GM18951 (cell line): Measurements from ENCODE around the gene GIMAP2.

Experiments used
- POLR2A ChIP-seq: IDR thresholded peaks from 4 replicates; pipeline ENCODE4 v1.6.1; 2011; ENCODE audit warnings: mild to moderate bottlenecking; ENCODE audit not compliant: insufficient read length, insufficient read depth; ENCODE audit errors: extremely low read depth
- in situ Hi-C: fragments of 300-500 bp; cut with MboI; formaldehyde crosslinking; loops from one replicate; pipeline ENCODE4 v1.12.0; 2022; ENCODE audit warnings: low sequenced_read_pairs, mixed read lengths, inconsistent platforms; ENCODE audit not compliant: unreplicated experiment

Gene GIMAP2

GRCh38 chr7:150715293-150715692 lies 29.8 kb downstream of the GIMAP2 start:
- TF ChIP-seq POLR2A = no peak
- in situ Hi-C loops = no loop called here

GRCh38 chr7:150715738-150716137 lies 30.2 kb downstream of the GIMAP2 start:
- in situ Hi-C loops = no loop called here

GRCh38 chr7:150716368-150716767 lies 30.9 kb downstream of the GIMAP2 start, which contains the start of gene GIMAP1:
TSS of gene GIMAP1 (plus strand) at chr7:150716613. CDS start at chr7:150719048, 2,435 bp downstream.
- no peak for TF ChIP-seq POLR2A
- in situ Hi-C loops = no loop called here

More at GRCh38 chr7:150715738-150716137, 30.2 kb downstream of the GIMAP2 start:
- no peak for TF ChIP-seq POLR2A

- TF ChIP-seq POLR2A = no peak
- in situ Hi-C loops = no loop called here
Measured at GRCh38 chr7:150716939-150717338, 31.4 kb downstream of the GIMAP2 start.

DNA sequence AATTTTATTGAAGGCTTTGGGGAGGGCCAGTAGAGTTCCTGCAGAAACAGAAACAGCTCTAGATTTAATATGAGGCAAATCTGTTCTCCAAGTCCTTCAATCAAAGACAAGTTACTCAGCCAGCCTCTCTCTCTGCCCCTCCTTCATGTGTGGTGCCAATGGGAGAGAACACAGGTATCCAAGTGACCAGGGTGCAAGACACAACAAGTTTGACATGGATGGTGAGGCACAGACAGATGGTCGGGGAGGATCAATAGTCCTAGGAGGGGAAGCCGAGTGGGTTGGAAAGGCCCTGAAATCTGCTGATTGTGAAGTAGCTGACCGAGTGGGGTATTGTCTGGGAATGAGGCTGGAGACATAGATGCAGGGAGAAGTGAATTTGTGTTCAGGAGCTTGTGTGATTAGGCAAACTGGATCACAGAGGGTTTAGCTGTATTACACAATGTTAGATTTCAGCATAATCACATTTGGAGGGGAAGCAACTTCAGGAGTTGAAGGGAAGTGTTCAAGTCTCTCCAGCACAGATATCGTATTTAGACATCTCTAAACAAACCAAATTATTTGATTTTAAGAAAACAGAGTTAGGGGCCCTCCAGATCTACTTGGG lies 32.4 kb downstream of the GIMAP2 start:
- in situ Hi-C loops = no loop called here
- TF ChIP-seq POLR2A = no peak

DNA sequence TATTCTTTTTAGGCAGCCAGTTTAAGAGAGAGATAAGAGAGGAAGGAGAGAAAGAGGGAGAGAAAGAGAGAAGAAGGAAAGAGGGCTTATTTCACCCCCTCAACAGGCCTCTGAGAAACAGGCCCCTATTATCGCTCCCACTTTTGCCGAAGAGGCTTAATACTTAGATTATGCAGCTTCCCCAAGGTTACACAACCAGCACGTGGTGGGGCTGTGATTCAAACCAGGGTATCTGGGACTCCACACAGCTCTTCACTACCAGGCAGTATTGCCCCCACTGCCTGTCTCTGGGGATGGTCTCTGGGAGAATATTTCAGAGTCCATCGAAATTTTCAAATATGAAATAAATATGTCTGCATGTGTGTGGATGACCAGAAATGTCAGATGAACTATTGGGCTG lies 33.9 kb downstream of the GIMAP2 start:
- TF ChIP-seq POLR2A = no peak
- in situ Hi-C loops = no loop called here

DNA sequence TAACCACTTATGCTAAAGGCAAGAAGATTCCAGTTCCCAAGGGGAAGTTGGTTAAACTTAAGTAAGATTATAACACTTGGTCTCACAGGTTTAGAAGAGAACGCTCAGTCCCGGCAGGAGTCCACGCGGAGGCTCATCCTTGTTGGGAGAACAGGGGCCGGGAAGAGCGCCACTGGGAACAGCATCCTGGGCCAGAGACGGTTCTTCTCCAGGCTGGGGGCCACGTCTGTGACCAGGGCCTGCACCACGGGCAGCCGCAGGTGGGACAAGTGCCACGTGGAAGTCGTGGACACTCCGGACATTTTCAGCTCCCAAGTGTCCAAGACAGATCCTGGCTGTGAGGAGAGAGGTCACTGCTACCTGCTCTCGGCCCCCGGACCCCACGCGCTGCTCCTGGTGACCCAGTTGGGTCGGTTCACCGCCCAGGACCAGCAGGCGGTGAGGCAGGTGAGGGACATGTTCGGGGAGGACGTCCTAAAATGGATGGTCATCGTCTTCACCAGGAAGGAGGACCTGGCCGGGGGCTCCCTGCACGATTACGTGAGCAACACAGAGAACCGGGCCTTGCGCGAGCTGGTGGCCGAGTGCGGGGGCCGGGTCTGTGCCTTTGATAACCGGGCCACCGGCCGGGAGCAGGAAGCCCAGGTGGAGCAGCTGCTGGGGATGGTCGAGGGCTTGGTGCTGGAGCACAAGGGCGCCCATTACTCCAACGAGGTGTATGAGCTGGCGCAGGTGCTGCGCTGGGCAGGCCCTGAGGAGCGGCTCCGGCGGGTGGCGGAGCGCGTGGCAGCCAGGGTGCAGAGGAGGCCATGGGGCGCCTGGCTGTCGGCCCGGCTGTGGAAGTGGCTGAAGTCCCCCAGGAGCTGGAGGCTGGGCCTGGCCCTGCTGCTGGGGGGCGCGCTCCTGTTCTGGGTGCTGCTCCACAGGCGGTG lies 34.7 kb downstream of the GIMAP2 start:
- in situ Hi-C loops = no loop called here
- TF ChIP-seq POLR2A = no peak

DNA sequence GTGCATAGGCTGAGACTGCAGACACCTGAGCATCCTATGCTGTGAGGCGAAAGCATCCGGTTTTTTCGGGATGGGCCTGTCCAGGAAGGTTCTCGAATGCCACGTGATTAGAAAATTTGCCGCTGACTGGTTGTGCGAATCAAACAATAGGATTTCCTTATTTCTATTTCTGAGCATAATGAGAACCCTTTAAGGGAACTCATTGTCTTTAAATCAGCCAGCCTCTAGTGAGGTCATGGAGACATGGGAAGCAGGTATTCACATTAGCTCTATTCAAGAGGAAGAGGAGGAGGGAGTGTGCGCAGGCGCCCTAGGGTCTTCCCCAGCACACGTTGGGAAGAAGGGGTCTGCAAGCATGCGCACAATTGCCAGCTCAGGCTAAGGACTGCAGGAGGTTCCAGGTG lies 36.5 kb downstream of the GIMAP2 start:
- no peak for TF ChIP-seq POLR2A
- in situ Hi-C loops = no loop called here

GRCh38 chr7:150722431-150722931 lies 37.0 kb downstream of the GIMAP2 start:
- in situ Hi-C loops = no loop called here
- no peak for TF ChIP-seq POLR2A

DNA sequence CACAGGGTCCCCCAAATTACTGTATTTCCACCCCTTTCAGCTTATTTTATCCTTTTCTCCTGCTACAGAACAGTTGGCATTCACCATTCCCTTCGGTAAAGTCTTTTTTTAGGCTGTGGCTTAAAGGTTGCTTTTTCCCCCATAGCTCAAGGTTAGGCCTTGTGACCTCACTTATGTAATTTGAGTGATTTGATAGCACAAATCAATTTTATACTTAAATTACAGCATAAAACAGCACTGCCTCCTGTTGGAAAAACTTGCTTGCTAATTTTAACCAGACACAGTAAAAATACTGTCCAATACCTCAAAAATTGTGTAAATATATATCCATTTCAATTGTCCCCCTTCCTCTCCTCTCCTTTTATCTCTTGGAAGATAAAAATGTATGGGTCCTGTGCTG lies 38.0 kb downstream of the GIMAP2 start:
- no peak for TF ChIP-seq POLR2A

GRCh38 chr7:150727381-150727780 lies 41.9 kb downstream of the GIMAP2 start:
- in situ Hi-C loops = no loop called here
- no peak for TF ChIP-seq POLR2A

More for the DNA sequence above, 38.0 kb downstream of the GIMAP2 start:
- in situ Hi-C loops = no loop called here

DNA sequence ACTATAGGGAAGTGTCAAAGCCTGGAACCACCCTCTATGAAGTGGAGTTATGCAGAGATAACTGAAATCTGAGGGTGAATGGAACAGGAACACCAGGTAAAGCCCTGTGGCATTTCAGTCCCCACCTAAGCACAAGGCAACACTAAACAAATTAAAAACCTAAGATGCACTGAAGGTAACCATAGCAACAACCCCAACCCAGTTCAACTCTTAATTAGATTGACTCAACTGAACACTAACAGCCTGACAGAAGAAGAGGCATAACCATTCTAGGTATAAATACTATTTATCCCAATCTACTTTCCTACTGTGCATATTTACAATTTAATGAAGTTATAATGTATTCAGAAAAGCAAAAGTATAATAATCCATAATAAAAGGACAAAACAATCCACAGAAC lies 42.5 kb downstream of the GIMAP2 start:
- TF ChIP-seq POLR2A = no peak
- in situ Hi-C loops = no loop called here

- in situ Hi-C loops = no loop called here
- no peak for TF ChIP-seq POLR2A
Measured at GRCh38 chr7:150728609-150729008, 43.1 kb downstream of the GIMAP2 start.
